ENCODE measurements around the gene ULK1. TPM values are rescaled to one million over a fixed set of nuclear protein-coding genes. Genes with fewer than 3 reads are reported as not detected.

The ULK1 gene
- polyA plus RNA-seq, 1 donor (not counting 4 experiments of a cell fraction or from before 2014, with no cell fraction given), result 2.3 TPM

GRCh38 chr12:131912518-131913274 lies 18.3 kb downstream of the ULK1 start:
- peaks cover 0 to 31% of the 10 kb centered on the region in 2 experiments for H3K36me3 ChIP-seq (ENCODE audit: control insufficient read depth in 2 of 2, extremely low read depth in 1 of 2, insufficient read depth in 2 of 2, low read length in 2 of 2)

GRCh38 chr12:131913666-131914065 lies 19.2 kb downstream of the ULK1 start:
- Histone ChIP-seq H2AFZ (ENCODE audit: control insufficient read depth, low read length) (no peak overlapping the region), H3K27me3 (ENCODE audit: control insufficient read depth, extremely low read depth, insufficient read depth, low read length) (no peaks in the 10 kb centered on the region), H3K79me2 (ENCODE audit: control insufficient read depth, insufficient read depth, low read length) (no peaks in the 10 kb centered on the region), H3K9me1 (ENCODE audit: control insufficient read depth, extremely low read depth, insufficient read depth, low read length) (no peaks in the 10 kb centered on the region), H4K20me1 (ENCODE audit: control insufficient read depth, extremely low read depth, insufficient read depth, low read length) (no peaks in the 10 kb centered on the region), H3K9me3 (ENCODE audit: control insufficient read depth, low read depth, low read length) (no peaks in the 10 kb centered on the region), H3K4me1 (ENCODE audit: control insufficient read depth, extremely low read depth, insufficient read depth, low read length) (no peaks in the 10 kb centered on the region), H3K36me3 (ENCODE audit: control insufficient read depth in 2 of 2, extremely low read depth in 1 of 2, insufficient read depth in 2 of 2, low read length in 2 of 2) (peaks cover 0 to 31% of the 10 kb centered on the region in 2 experiments), H3K4me3 (ENCODE audit: control insufficient read depth in 2 of 3, extremely low read depth in 1 of 3, insufficient read depth in 2 of 3, low read depth in 1 of 3, low read length in 3 of 3) (no peak overlapping the region), H3K4me2 (ENCODE audit: control insufficient read depth, extremely low read depth, insufficient read depth, low read depth, low read length) (no peak overlapping the region), H3K9ac (ENCODE audit: control insufficient read depth, extremely low read depth, insufficient read depth, low read length) (no peak overlapping the region), H3K27ac (ENCODE audit: control insufficient read depth, insufficient read depth, low read length) (no peak overlapping the region)
- TF ChIP-seq EZH2 (IDR thresholded peaks at IDR 0.05; ENCODE audit: low read length) (no peak), CTCF (optimal IDR thresholded peaks at IDR 0.05 in 1 of 3, IDR thresholded peaks at IDR 0.05 in 1 of 3, conservative IDR thresholded peaks at IDR 0.05 in 1 of 3; ENCODE audit: extremely low read depth in 1 of 3, insufficient read depth in 2 of 3, low read length in 3 of 3) (no peak)
- DNase-seq (ENCODE audit: low read depth, low spot score) (no peak), FAIRE-seq (no peak)
- dilution Hi-C loops (cut with MboI; ENCODE audit: extremely low pct_ligation_motif_present, low sequenced_read_pairs), result no loop called here

More at GRCh38 chr12:131912518-131913274, 18.3 kb downstream of the ULK1 start:
- Histone ChIP-seq H4K20me1 (ENCODE audit: control insufficient read depth, extremely low read depth, insufficient read depth, low read length) (no peaks in the 10 kb centered on the region), H3K9me1 (ENCODE audit: control insufficient read depth, extremely low read depth, insufficient read depth, low read length) (no peaks in the 10 kb centered on the region), H3K9ac (ENCODE audit: control insufficient read depth, extremely low read depth, insufficient read depth, low read length) (no peak overlapping the region), H3K4me2 (ENCODE audit: control insufficient read depth, extremely low read depth, insufficient read depth, low read depth, low read length) (no peak overlapping the region), H3K4me1 (ENCODE audit: control insufficient read depth, extremely low read depth, insufficient read depth, low read length) (no peaks in the 10 kb centered on the region), H2AFZ (ENCODE audit: control insufficient read depth, low read length) (no peak overlapping the region), H3K27ac (ENCODE audit: control insufficient read depth, insufficient read depth, low read length) (no peak overlapping the region), H3K9me3 (ENCODE audit: control insufficient read depth, low read depth, low read length) (no peaks in the 10 kb centered on the region), H3K4me3 (ENCODE audit: control insufficient read depth in 2 of 3, extremely low read depth in 1 of 3, insufficient read depth in 2 of 3, low read depth in 1 of 3, low read length in 3 of 3) (no peak overlapping the region), H3K79me2 (ENCODE audit: control insufficient read depth, insufficient read depth, low read length) (no peaks in the 10 kb centered on the region), H3K27me3 (ENCODE audit: control insufficient read depth, extremely low read depth, insufficient read depth, low read length) (no peaks in the 10 kb centered on the region)
- dilution Hi-C loops (cut with MboI; ENCODE audit: extremely low pct_ligation_motif_present, low sequenced_read_pairs), result no loop called here
- FAIRE-seq (no peak), DNase-seq (ENCODE audit: low read depth, low spot score) (no peak)
- TF ChIP-seq CTCF (optimal IDR thresholded peaks at IDR 0.05 in 1 of 3, IDR thresholded peaks at IDR 0.05 in 1 of 3, conservative IDR thresholded peaks at IDR 0.05 in 1 of 3; ENCODE audit: extremely low read depth in 1 of 3, insufficient read depth in 2 of 3, low read length in 3 of 3), result peak in 2 of 3 experiments; percentile 5 to 8
- no peak for TF ChIP-seq EZH2 (IDR thresholded peaks at IDR 0.05; ENCODE audit: low read length)
